HG03095 (cell line): Measurements from ENCODE around the gene CDK5RAP2.

Source experiments
- ATAC-seq: cut with Tn5 transposase; IDR thresholded peaks from one replicate; pipeline ENCODE4 v1.9.1; 2021; ENCODE audit warnings: moderate library complexity; ENCODE audit not compliant: unreplicated experiment

CDK5RAP2 gene

GRCh38 chr9:120593250-120593954 lies 13.4 kb upstream of the CDK5RAP2 start:
- ATAC-seq = no peak

- ATAC-seq = no peak
Observed at GRCh38 chr9:120592210-120592609, 12.2 kb upstream of the CDK5RAP2 start.

- no peak for ATAC-seq
Observed at GRCh38 chr9:120587328-120587727, 7.4 kb upstream of the CDK5RAP2 start.

- ATAC-seq = peak; percentile 35
Observed at GRCh38 chr9:120583958-120584369, 4.0 kb upstream of the CDK5RAP2 start.

GRCh38 chr9:120579139-120580050 lies 572 bp downstream of the CDK5RAP2 start:
- ATAC-seq = peak; percentile 30

- ATAC-seq = no peak
Observed at GRCh38 chr9:120574473-120574872, 5.5 kb downstream of the CDK5RAP2 start.

GRCh38 chr9:120572472-120572871 lies 7.5 kb downstream of the CDK5RAP2 start:
- no peak for ATAC-seq

- ATAC-seq = no peak
Observed at GRCh38 chr9:120571443-120572257, 8.3 kb downstream of the CDK5RAP2 start.

DNA sequence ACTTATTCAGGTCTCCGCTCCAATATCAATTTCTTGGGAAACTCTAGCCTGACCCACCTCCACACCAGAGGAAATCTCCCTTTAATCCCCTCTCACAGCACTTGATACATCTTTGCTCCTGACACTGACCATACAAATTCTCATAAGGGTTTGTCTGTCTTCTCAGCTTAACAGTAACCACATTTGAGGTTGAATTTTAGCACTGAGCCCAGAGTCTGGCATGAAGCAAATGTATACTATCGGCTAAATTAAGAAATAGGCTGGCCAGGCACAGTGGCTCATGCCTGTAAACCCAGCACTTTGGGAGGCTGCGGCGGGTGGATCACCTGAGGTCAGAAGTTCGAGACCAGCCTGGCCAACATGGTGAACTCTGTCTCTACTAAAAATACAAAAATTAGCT lies 9.7 kb downstream of the CDK5RAP2 start:
- no peak for ATAC-seq

DNA sequence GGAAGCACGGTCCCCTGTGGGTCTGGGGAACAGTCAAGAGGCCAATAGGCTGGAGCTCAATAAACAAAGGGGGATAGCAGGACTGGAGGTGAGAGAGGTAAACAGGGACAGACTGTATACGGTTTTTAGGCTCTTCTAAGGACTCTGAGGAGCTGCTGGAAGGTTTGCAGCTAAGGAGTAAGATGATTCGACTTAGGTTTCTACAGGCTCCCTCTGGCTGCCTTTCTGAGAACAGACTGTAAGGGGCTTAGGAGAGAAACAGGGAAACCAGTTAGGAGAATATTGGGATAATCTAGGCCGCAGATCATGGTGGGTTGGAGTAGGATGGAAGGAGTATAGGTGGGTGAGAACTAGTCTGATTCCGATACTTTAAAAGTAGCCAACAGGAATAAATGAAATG lies 10.4 kb downstream of the CDK5RAP2 start:
- no peak for ATAC-seq

DNA sequence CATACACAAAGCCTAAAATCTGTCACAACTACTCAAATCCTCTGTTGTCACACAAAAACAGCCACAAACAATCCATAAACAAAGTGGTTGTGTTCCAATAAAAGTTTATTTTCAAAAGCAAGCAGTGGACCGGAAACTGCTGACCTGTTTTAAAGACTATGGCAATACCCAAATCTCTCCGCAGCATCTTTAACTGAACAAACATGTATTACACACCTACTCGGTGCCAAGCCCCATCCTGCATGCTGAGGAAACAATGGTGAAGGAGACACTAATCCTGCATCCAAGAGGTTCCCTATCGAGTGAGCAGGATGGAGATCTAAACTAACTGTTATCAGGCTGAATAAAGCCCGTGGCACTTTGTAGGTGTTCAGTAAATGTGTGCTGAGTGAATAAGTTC lies 11.2 kb downstream of the CDK5RAP2 start:
- no peak for ATAC-seq

GRCh38 chr9:120567874-120568273 lies 12.1 kb downstream of the CDK5RAP2 start:
- ATAC-seq = no peak

DNA sequence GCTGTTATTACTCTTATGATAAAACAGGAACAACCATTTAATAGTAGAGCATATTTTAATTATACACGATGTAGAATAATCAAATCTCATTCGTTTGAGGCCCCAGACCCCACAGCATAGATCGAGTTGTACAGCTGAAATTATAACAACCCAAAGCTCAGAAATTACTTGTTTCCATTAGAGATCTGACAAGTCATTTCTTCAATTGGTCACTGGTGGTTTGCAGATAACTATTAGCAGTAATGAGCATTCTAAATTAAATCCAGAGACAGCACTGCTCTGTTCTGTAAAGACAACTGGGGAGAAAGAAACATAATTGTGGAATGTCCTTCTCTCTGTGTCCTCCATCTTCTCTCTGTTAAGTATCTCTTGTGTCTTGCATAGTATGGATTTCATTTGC lies 12.9 kb downstream of the CDK5RAP2 start:
- no peak for ATAC-seq

- ATAC-seq = no peak
Observed at GRCh38 chr9:120564589-120564988, 15.4 kb downstream of the CDK5RAP2 start.

DNA sequence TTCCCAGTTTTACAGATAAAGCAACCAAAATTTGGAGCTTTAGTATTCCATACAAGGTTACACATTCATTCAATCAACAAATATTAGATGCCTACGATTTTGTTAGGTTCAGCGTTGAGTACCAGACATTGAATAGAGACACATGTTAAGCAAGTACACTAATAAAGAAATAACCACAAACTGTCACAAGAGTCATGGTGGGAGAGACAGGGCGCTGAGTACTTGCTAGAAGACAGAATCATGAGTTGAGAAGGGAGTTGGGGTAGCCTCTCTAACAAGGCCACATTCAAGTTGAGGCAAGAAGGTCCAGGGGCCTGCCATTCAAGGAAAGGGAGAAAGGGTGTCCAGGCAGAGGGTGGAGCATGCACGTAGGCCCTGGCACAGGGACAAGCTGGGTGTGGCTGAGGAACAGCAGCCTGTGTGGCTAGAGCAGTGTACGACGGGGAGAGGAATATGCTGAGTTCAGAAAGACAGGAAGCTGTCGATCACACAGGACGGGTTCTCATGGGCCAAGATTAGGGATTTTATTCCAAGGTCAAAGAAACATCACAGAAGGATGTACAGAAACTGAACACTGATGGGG lies 17.0 kb downstream of the CDK5RAP2 start:
- ATAC-seq = no peak

DNA sequence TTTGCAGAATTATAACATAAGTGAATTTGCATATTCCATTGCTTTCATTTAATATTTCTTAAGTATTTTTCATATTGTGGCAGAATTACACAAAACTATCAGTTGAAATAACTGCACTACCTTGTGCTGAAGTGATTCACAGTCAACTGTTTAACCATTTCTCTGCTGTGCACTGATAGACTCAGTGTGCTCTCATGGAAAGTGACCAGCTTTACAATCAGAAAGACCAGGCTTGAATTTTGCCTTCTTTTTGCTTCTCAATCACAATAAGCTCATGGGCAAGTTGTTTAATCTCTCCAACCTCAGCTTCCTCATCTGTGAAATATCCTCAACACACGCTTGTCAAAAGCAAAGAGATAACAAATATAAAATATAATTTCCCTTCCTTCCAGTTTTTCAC lies 18.3 kb downstream of the CDK5RAP2 start:
- ATAC-seq = no peak

- ATAC-seq = no peak
Observed at GRCh38 chr9:120559546-120559945, 20.4 kb downstream of the CDK5RAP2 start.

GRCh38 chr9:120558454-120558853 lies 21.5 kb downstream of the CDK5RAP2 start:
- ATAC-seq = no peak

- ATAC-seq = no peak
Observed at GRCh38 chr9:120557205-120557604, 22.8 kb downstream of the CDK5RAP2 start.

DNA sequence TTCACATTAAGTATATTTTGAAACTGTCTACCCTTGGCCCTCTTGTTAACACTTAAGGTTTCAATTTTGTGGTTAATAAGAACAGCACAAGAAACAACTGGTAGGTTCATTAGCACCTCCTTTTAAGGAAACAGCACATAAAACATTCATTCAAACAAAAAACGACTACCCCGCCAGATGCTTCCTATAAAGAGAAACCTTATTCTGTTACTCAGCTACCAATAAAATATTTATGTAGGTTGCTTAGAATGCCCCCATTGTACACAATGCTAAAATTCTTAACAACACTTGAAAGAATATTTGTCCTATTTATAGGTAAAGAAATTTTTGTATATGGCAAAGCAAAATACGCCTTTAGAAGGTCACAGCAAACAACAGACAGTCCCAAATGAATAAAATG lies 23.2 kb downstream of the CDK5RAP2 start:
- ATAC-seq = no peak

- ATAC-seq = no peak
Observed at GRCh38 chr9:120555839-120556238, 24.1 kb downstream of the CDK5RAP2 start.
